ENCODE measurements around the gene SYPL1. TPM values are rescaled to one million over a fixed set of nuclear protein-coding genes. Genes with fewer than 3 reads are reported as not detected.

SYPL1 gene
- total and polyA plus RNA-seq, 9 of the 15 experiments (the other 6 are each of a cell fraction or from before 2014, with no cell fraction given) = 23.8 to 214 (median 70.2) TPM

DNA sequence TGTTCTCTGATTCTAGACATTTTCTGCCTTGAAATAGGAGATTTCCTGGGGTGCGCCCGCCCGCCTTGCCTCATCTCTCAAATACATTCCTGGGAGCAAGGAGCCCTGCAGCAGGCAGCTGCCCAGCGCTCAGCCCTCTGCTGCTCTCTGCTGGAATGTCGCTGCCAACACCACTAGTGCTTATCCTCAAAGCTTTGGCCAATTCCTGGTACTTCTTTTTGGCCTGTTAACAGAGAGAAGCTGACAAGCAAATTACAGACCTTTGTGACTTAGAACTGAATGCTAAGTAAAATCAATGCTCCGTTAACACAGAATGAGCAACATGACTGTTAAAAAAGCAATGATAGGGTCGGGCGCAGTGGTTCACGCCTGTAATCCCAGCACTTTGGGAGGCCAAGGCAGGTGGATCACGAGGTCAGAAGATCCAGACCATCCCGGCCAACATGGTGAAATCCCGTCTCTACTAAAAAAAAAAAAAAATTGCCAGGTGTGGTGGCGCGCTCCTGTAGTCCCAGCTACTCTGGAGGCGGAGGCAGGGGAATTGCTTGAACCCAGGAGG is 41.9 kb upstream of the SYPL1 start (continued):
- TF ChIP-seq PATZ1 (CRISPR knock-in tag; IDR thresholded peaks at IDR 0.05; ENCODE audit: borderline replicate concordance) (no peak), BACH1 (tag; IDR thresholded peaks at IDR 0.05) (no peak), ZNF79 (CRISPR knock-in tag; IDR thresholded peaks at IDR 0.05; ENCODE audit: low read depth) (no peak), ZKSCAN1 (IDR thresholded peaks at IDR 0.05; ENCODE audit: low read depth, low read length) (no peak), PHB (CRISPR knock-in tag; IDR thresholded peaks at IDR 0.05) (no peak), TAF15 (IDR thresholded peaks at IDR 0.05; ENCODE audit: low read depth, low read length) (no peak), EP400 (IDR thresholded peaks at IDR 0.05) (no peak), ZFP91 (CRISPR knock-in tag; IDR thresholded peaks at IDR 0.05) (no peak), JUN (IDR thresholded peaks at IDR 0.05; ENCODE audit: borderline replicate concordance, low read depth, low read length) (0 out of 2 replicates have a peak, but pooled peaks have one; percentile 22), JUN (CRISPR knock-in tag; IDR thresholded peaks at IDR 0.05; ENCODE audit: borderline replicate concordance) (no peak), RBM14 (IDR thresholded peaks at IDR 0.05; ENCODE audit: borderline replicate concordance, insufficient read depth, low read depth, low read length) (no peak), RB1 (IDR thresholded peaks at IDR 0.05; ENCODE audit: low read depth) (peak; percentile 80; the same call in 1 of the 2 replicates), MITF (IDR thresholded peaks at IDR 0.05) (no peak), NELFE (IDR thresholded peaks at IDR 0.05; ENCODE audit: insufficient read depth, insufficient read length) (no peak), FUS (optimal IDR thresholded peaks at IDR 0.05; ENCODE audit: low read depth, low read length) (no peak)

Data from K562 (cell line).